ENCODE results near the gene DNPEP.

DNPEP gene

DNA sequence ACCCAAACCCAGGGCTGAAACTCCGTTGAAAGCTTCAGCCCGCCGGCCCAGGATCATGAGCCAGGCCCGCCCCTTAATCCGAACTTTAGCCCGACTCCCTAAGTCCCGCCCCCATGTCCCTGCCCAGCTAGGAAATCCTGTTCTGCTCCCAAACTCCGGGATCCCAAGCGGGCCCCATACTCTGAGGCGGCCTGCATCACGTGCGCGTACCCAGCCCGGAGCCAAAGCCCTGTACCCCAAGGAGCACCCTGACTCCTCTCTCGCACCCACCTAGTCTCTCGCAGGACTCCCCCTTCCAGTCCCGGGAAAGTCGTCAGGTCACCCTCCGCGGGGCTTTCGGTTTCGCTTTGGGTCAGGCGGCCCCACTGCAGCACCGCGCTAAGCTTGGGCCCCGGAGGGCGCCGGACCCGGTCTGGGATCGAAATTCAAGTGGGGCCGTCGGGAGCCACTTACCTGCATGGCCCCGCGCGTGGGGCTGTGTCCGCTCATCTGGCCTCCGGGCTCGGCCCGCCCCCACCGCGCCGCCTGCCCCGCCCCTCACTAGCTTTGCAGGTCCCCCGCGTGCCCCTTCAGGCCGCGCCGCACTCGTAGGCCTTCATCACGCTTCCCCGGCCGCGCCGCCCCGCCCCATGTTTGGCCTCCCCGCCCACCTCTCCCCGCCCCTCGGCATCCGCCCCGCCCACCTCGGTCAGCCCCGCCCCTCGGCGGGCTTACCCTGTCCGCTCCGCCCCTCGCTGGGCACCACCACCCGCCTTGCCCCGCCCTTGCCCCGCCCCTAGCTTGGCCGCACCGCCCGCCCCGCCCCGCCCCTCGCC is at the start of gene DNPEP:
Gene DNPEP, minus strand, starts transcription at position 607 of the 815 bp plus-strand sequence. Its CDS starts 118 bp downstream, at position 489.
- Histone ChIP-seq H3K27ac (ENCODE audit: low read depth, low read length) (peak within 1 kb of the TSS; percentile 82), H3K27me3 (ENCODE audit: control insufficient read depth, insufficient read depth, low read length) (no peaks in the 10 kb centered on the region)

DNA sequence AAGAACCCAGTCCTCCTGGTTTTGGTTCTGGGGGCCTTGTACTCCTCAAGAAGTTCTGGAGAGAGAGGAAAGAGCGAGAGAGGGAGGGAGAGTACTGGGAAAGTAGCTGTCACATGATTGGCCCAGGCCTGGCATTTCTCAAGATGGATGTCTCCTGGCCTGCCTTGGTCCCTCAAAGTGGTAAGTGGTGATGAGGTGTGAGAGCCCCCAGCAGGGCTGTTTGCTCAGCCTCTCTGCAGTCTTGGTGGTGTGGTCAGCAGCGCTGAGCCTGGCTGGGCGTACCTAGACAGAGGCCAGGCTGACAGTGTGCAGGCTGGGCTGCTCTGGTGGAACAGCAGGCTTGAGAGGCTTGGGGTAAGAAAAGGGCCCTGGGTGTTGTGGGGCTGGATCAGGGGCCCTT is 49.4 kb upstream of the DNPEP start:
- H3K27me3 ChIP-seq (ENCODE audit: control insufficient read depth, insufficient read depth, low read length): peaks cover 26% of the 10 kb centered on the region
- H3K27ac ChIP-seq (ENCODE audit: low read depth, low read length): no peak overlapping the region
- H3K4me1 ChIP-seq (ENCODE audit: control insufficient read depth, insufficient read depth, low read length): peaks cover 14% of the 10 kb centered on the region
- H3K4me3 ChIP-seq (ENCODE audit: low read depth, low read length): no peak overlapping the region
- H3K9ac ChIP-seq (ENCODE audit: low read depth, low read length): no peak overlapping the region
- H3K36me3 ChIP-seq (ENCODE audit: control insufficient read depth, insufficient read depth, low read length): no peaks in the 10 kb centered on the region
- H3K9me3 ChIP-seq (ENCODE audit: control insufficient read depth, insufficient read depth, low read length): no peaks in the 10 kb centered on the region

More for the DNA sequence above, at the start of gene DNPEP:
- Histone ChIP-seq H3K9me3 (ENCODE audit: control insufficient read depth, insufficient read depth, low read length) (no peaks in the 10 kb centered on the region), H3K9ac (ENCODE audit: low read depth, low read length) (peak within 1 kb of the TSS; percentile 83), H3K4me3 (ENCODE audit: low read depth, low read length) (peak within 1 kb of the TSS; percentile 81), H3K4me1 (ENCODE audit: control insufficient read depth, insufficient read depth, low read length) (no peaks in the 10 kb centered on the region; the same call in 1 of the 2 replicates), H3K36me3 (ENCODE audit: control insufficient read depth, insufficient read depth, low read length) (peaks cover 34% of the 10 kb centered on the region)

DNA sequence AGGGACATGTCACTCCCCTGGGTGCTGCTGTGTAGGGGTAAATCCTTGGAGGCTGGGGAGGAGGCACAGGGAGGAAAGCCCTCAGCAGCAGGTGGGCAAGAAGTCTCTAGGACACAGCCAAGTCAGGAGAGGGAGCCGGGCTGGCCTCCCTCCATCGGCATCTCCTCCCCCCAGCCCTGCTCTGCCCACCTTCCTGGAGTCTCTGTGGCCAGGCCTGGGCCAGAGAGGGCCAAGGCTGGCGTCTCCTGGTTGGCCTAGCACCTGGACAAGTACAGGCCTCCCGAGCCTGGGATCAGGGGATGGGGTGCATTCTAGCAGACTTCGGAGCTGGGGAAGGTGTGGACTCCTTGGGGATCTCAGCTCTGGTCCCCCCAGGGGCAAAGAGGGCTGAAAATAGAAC is 48.8 kb upstream of the DNPEP start:
- Histone ChIP-seq H3K4me1 (ENCODE audit: control insufficient read depth, insufficient read depth, low read length) (peaks cover 13% of the 10 kb centered on the region), H3K9me3 (ENCODE audit: control insufficient read depth, insufficient read depth, low read length) (no peaks in the 10 kb centered on the region), H3K27ac (ENCODE audit: low read depth, low read length) (no peak overlapping the region), H3K27me3 (ENCODE audit: control insufficient read depth, insufficient read depth, low read length) (peaks cover 24% of the 10 kb centered on the region), H3K36me3 (ENCODE audit: control insufficient read depth, insufficient read depth, low read length) (no peaks in the 10 kb centered on the region), H3K9ac (ENCODE audit: low read depth, low read length) (no peak overlapping the region), H3K4me3 (ENCODE audit: low read depth, low read length) (no peak overlapping the region)

DNA sequence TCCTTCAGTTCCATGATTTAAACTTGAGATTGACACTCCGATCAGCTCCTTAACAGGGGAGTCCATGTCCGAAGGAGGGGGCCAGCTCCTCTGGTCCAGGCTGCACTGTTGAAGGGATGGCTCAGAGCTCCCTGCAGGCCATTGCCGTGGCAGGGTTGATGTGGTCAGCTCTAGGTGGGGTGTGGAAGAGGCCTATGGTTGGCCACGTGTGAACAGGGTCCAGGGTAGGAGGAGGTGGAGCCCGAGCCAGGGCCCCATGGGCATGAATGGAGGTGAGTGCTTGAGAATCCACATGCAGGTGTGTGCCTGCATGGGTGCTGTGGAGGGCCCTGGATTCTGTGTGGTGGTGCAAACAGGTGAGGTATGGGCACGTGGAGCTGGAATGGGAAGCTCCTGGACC is 48.0 kb upstream of the DNPEP start:
- Histone ChIP-seq H3K9me3 (ENCODE audit: control insufficient read depth, insufficient read depth, low read length) (no peaks in the 10 kb centered on the region), H3K27ac (ENCODE audit: low read depth, low read length) (no peak overlapping the region), H3K36me3 (ENCODE audit: control insufficient read depth, insufficient read depth, low read length) (no peaks in the 10 kb centered on the region), H3K4me3 (ENCODE audit: low read depth, low read length) (no peak overlapping the region), H3K27me3 (ENCODE audit: control insufficient read depth, insufficient read depth, low read length) (peaks cover 16% of the 10 kb centered on the region), H3K4me1 (ENCODE audit: control insufficient read depth, insufficient read depth, low read length) (peaks cover 6% of the 10 kb centered on the region; the same call in 1 of the 2 replicates), H3K9ac (ENCODE audit: low read depth, low read length) (no peak overlapping the region)

DNA sequence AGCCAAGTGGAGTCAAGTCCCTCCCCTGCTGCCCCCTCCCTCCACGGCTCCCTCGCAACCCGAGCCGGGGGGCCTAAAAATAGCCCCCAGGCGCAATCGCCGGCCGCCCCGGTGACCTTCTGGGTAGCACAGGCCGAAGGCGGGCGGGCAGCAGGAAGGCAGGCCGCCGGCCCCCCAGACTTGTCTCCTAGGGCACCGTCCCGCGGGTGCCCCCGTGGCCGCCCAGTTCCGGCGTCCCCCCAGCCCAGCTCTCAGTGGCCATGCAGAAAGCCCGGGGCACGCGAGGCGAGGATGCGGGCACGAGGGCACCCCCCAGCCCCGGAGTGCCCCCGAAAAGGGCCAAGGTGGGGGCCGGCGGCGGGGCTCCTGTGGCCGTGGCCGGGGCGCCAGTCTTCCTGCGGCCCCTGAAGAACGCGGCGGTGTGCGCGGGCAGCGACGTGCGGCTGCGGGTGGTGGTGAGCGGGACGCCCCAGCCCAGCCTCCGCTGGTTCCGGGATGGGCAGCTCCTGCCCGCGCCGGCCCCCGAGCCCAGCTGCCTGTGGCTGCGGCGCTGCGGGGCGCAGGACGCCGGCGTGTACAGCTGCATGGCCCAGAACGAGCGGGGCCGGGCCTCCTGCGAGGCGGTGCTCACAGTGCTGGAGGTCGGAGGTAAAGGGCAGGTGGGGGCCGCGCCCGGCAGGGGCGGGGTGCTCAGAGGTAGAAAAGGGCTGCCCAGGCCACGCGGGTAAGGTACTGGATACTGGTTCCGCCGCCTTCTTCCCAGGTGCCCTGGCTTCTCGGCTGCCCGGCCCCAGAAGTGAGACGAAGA is 47.2 kb upstream of the DNPEP start, which contains the start of gene SPEG:
Gene SPEG, plus strand, starts transcription at position 126 of the 808 bp plus-strand sequence. Its CDS starts 135 bp downstream, at position 261.
- Histone ChIP-seq H3K9me3 (ENCODE audit: control insufficient read depth, insufficient read depth, low read length) (no peaks in the 10 kb centered on the region), H3K36me3 (ENCODE audit: control insufficient read depth, insufficient read depth, low read length) (no peaks in the 10 kb centered on the region), H3K9ac (ENCODE audit: low read depth, low read length) (no peak within 1 kb of the TSS), H3K27ac (ENCODE audit: low read depth, low read length) (peak within 1 kb of the TSS; percentile 3), H3K4me1 (ENCODE audit: control insufficient read depth, insufficient read depth, low read length) (peaks cover 6% of the 10 kb centered on the region; the same call in 1 of the 2 replicates), H3K27me3 (ENCODE audit: control insufficient read depth, insufficient read depth, low read length) (peaks cover 15% of the 10 kb centered on the region), H3K4me3 (ENCODE audit: low read depth, low read length) (peak within 1 kb of the TSS; percentile 32; the same call in 1 of the 2 replicates)

DNA sequence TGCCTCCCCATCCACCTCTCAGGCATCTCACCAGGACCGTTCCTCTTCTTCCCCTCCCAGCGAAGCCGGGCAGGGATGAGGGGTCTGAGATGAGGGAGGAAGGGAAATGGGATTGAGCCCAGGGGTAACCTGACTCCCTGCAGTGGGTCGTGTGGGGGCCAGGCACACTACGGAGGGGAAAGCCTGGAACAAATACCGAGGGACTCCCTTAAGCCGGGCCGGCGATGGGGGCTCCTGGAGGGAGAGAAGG is 46.7 kb upstream of the DNPEP start:
- H3K27me3 ChIP-seq (ENCODE audit: control insufficient read depth, insufficient read depth, low read length): peaks cover 15% of the 10 kb centered on the region
- H3K4me1 ChIP-seq (ENCODE audit: control insufficient read depth, insufficient read depth, low read length): peaks cover 6% of the 10 kb centered on the region; the same call in 1 of the 2 replicates
- H3K27ac ChIP-seq (ENCODE audit: low read depth, low read length): peak overlapping the region; percentile 3
- H3K4me3 ChIP-seq (ENCODE audit: low read depth, low read length): peak overlapping the region; percentile 32; the same call in 1 of the 2 replicates
- H3K36me3 ChIP-seq (ENCODE audit: control insufficient read depth, insufficient read depth, low read length): no peaks in the 10 kb centered on the region
- H3K9me3 ChIP-seq (ENCODE audit: control insufficient read depth, insufficient read depth, low read length): no peaks in the 10 kb centered on the region
- no peak overlapping the region for H3K9ac ChIP-seq (ENCODE audit: low read depth, low read length)

DNA sequence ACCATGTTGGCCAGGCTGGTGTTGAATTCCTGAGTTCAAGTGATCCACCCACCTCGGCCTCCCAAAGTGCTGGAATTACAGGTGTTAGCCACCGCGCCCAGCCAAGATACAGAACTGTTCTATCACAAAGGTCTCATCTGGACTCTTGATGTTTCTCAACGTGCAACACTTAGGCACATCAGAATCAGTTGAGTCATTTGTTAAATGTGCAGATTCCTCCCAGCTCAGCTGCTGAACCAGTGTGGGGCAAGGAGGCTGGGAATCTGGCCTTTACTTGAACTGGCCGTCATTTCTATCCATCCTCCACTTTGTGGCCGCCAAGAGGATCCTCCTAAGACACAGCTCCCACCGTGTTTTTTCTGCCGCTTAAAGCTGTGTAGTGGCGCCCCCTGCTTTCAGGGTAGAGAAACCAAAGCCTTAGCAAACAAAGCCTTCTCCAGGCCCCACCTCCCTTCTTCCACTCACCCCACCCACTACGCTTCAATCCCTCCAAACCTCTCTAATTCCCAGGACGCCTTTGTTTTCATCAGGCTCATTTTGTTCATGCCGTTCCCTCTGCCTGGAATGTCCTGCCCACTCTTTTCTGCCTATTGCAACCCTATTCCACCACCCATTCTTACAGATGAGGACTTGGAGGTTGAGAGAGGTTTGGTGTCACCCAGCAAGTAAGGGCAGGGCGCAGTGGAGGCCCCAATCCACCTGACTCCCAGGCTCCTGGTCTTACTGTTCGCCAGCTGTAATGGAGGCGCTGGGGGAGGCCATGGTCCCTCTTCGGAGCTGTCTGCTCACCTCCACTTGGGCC is 46.2 kb upstream of the DNPEP start:
- H3K9me3 ChIP-seq (ENCODE audit: control insufficient read depth, insufficient read depth, low read length): no peaks in the 10 kb centered on the region
- peak overlapping the region; percentile 32; the same call in 1 of the 2 replicates for H3K4me3 ChIP-seq (ENCODE audit: low read depth, low read length)
- H3K27ac ChIP-seq (ENCODE audit: low read depth, low read length): no peak overlapping the region
- no peak overlapping the region for H3K9ac ChIP-seq (ENCODE audit: low read depth, low read length)
- H3K4me1 ChIP-seq (ENCODE audit: control insufficient read depth, insufficient read depth, low read length): peaks cover 6% of the 10 kb centered on the region; the same call in 1 of the 2 replicates
- H3K27me3 ChIP-seq (ENCODE audit: control insufficient read depth, insufficient read depth, low read length): peaks cover 15% of the 10 kb centered on the region
- H3K36me3 ChIP-seq (ENCODE audit: control insufficient read depth, insufficient read depth, low read length): no peaks in the 10 kb centered on the region

DNA sequence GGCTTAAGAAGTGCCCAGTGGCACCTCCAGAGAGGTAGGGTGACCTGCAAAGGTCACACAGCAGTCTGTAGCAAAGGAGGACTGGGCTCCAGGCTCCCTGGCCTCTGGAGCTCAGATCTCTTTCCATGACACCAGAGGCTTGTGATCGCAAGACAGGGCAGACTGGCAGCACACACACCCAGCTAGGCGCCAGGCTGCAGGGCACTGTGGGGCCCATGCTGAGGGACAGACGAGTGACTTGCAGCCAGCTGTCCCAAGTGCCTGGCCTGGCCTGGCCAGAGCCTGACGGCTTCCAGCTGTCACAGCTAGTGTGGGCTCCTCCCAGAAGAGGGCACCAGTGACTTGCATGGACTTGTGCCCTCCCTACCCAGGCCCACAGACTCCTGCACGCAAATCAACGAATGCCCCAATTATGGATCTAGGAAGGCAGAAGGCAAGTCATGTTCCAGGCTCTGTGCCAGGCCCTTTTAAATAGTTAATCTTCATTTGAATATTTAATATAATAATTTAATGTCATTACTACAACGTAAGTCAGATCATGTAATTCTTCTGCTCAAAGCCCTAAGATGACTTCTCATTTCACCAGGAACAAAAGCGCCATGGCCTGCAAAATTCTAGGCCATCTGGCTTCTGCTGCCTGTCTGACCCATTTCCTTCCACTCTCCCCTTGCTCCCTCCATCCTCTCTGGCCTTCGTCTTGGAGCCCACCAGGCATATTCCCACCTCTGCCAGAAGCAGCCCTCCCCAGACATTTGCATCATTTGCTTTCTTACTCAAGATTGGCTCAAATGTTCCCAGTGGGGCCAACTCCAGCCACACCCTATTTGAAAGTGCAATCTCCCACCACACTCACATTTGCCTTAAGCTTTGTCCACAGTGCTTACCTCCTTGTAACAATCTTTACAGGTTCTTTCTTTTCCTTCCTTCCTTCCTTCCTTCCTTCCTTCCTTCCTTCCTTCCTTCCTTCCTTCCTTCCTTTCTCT is 43.2 kb upstream of the DNPEP start:
- Histone ChIP-seq H3K27ac (ENCODE audit: low read depth, low read length) (no peak overlapping the region), H3K9me3 (ENCODE audit: control insufficient read depth, insufficient read depth, low read length) (no peaks in the 10 kb centered on the region), H3K36me3 (ENCODE audit: control insufficient read depth, insufficient read depth, low read length) (no peaks in the 10 kb centered on the region), H3K27me3 (ENCODE audit: control insufficient read depth, insufficient read depth, low read length) (peaks cover 10% of the 10 kb centered on the region), H3K4me3 (ENCODE audit: low read depth, low read length) (no peak overlapping the region), H3K9ac (ENCODE audit: low read depth, low read length) (no peak overlapping the region), H3K4me1 (ENCODE audit: control insufficient read depth, insufficient read depth, low read length) (peaks cover 6% of the 10 kb centered on the region; the same call in 1 of the 2 replicates)

DNA sequence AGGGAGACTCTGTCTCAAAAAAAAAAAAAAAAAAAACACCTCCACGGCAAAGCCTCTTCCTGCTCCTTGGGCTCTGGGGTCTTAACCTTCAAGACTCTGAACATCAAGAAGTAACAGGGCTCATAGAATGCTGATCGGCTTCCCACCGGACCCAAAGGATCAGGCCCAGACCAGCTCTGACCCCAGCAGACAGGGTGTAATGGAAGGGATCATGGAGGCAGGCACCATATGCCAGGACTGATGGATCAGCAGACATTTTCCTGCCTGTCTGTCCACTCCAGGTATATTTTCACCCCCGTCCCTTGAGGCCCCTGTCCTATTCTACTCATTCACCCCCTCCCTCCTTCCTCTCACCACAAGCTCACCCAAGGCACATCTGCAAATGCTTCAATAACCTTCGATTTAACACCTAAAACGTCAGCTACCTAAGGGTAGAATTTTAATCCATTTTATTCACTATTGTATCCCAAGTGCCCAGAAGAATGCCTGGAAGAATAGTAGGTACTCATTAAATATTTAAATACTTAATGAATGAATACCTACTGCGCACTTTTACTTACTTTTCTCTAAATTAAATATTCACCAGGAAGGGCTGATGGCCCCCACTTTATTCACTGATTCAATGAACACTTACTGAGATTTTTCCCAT is 42.4 kb upstream of the DNPEP start:
- H3K4me3 ChIP-seq (ENCODE audit: low read depth, low read length): no peak overlapping the region
- no peaks in the 10 kb centered on the region for H3K9me3 ChIP-seq (ENCODE audit: control insufficient read depth, insufficient read depth, low read length)
- H3K27ac ChIP-seq (ENCODE audit: low read depth, low read length): no peak overlapping the region
- H3K9ac ChIP-seq (ENCODE audit: low read depth, low read length): no peak overlapping the region
- H3K36me3 ChIP-seq (ENCODE audit: control insufficient read depth, insufficient read depth, low read length): no peaks in the 10 kb centered on the region
- H3K4me1 ChIP-seq (ENCODE audit: control insufficient read depth, insufficient read depth, low read length): peaks cover 6% of the 10 kb centered on the region; the same call in 1 of the 2 replicates
- H3K27me3 ChIP-seq (ENCODE audit: control insufficient read depth, insufficient read depth, low read length): peaks cover 2% of the 10 kb centered on the region; the same call in 1 of the 2 replicates

Measured in HUES48 (cell line).